OCI-LY7 (cell line): ENCODE measurements around the gene TRPM2. TPM values are rescaled to one million over a fixed set of nuclear protein-coding genes. Genes with fewer than 3 reads are reported as not detected.

ENCODE experiments used
- BruUV-seq: library from RNA; stranded (reverse); fragments of 400-500 nt; replicated peaks from 2 replicates; lab custom pipeline; 2021; lab: Mats Ljungman, UMichigan
- CTCF ChIA-PET: fragments of 300-600 bp; sonication (Branson Sonifier 250); formaldehyde crosslinking; loops from one replicate; lab custom pipeline; 2022; ENCODE audit warnings: antibody characterized with exemption; ENCODE audit not compliant: unreplicated experiment; lab: Charles Lee
- POLR2A ChIA-PET: fragments of 300-600 bp; sonication (Branson Sonifier 250); formaldehyde crosslinking; loops from one replicate; lab custom pipeline; 2022; ENCODE audit warnings: antibody characterized with exemption; lab: Charles Lee
- DNase-seq: peaks from one replicate; pipeline ENCODE4 v3.0.0-alpha.2; 2015; ENCODE audit warnings: low spot score
- H2AFZ ChIP-seq: fragments of 200-600 bp; sonication (generic), shearing (Covaris generic); 2 replicates; pipeline ENCODE4 v1.6.1; 2014; ENCODE audit warnings: mild to moderate bottlenecking, antibody characterized with exemption, low read length, moderate library complexity
- H3K27ac ChIP-seq: fragments of 200-600 bp; sonication (generic); 2 replicates; pipeline ENCODE4 v1.5.1; 2014; ENCODE audit warnings: mixed run types, low read depth, mild to moderate bottlenecking, moderate library complexity, low read length, inconsistent platforms; ENCODE audit not compliant: poor library complexity, severe bottlenecking
- H3K36me3 ChIP-seq: fragments of 200-600 bp; sonication (generic); 2 replicates; pipeline ENCODE4 v1.6.1; 2014; ENCODE audit warnings: mild to moderate bottlenecking, antibody characterized with exemption, low read length, moderate library complexity, mixed read lengths; ENCODE audit not compliant: insufficient read depth
- H3K4me1 ChIP-seq: fragments of 200-600 bp; sonication (generic); 2 replicates; pipeline ENCODE4 v1.5.1; 2014; ENCODE audit warnings: mild to moderate bottlenecking, low read length; ENCODE audit not compliant: insufficient read depth, poor library complexity, severe bottlenecking
- H3K4me2 ChIP-seq: fragments of 200-600 bp; sonication (generic); 2 replicates; pipeline ENCODE4 v1.6.1; 2014; ENCODE audit warnings: mild to moderate bottlenecking, low read length
- H3K4me3 ChIP-seq: fragments of 200-600 bp; sonication (generic); 2 replicates; pipeline ENCODE4 v1.5.1; 2014; ENCODE audit warnings: mild to moderate bottlenecking, low read depth, low read length; ENCODE audit not compliant: poor library complexity, severe bottlenecking
- H3K79me2 ChIP-seq: fragments of 200-600 bp; sonication (generic); 2 replicates; pipeline ENCODE4 v1.6.1; 2016; ENCODE audit warnings: low read depth, mild to moderate bottlenecking, low read length, moderate library complexity, mixed read lengths; ENCODE audit not compliant: insufficient read depth
- H3K9me2 ChIP-seq: fragments of 200-600 bp; sonication (generic); 2 replicates; pipeline ENCODE4 v1.6.1; 2016; ENCODE audit warnings: mild to moderate bottlenecking, low read length, mixed read lengths; ENCODE audit not compliant: insufficient read depth
- H3K9me3 ChIP-seq: fragments of 200-600 bp; sonication (generic); 2 replicates; pipeline ENCODE4 v1.6.1; 2014; ENCODE audit warnings: mild to moderate bottlenecking, mixed run types, low read length, mixed read lengths
- H4K20me1 ChIP-seq: fragments of 200-600 bp; sonication (generic); 2 replicates; pipeline ENCODE4 v1.6.1; 2014; ENCODE audit warnings: mild to moderate bottlenecking, antibody characterized with exemption, low read length, moderate library complexity, mixed read lengths; ENCODE audit not compliant: insufficient read depth
- CTCF ChIP-seq: fragments of 200-600 bp; sonication (generic); conservative IDR thresholded peaks from 2 replicates; pipeline ENCODE4 v1.5.1; 2014; ENCODE audit warnings: mild to moderate bottlenecking, antibody characterized with exemption, low read length, moderate library complexity, mixed read lengths
- EZH2phosphoT487 ChIP-seq: fragments of 200-600 bp; sonication (generic); IDR thresholded peaks from 2 replicates; pipeline ENCODE4 v1.6.1; 2018; ENCODE audit warnings: low read depth, borderline replicate concordance, mild to moderate bottlenecking, mixed run types, antibody characterized with exemption, low read length, moderate library complexity, mixed read lengths
- intact Hi-C: fragments of 100-400 bp; cut with micrococcal nuclease; formaldehyde crosslinking; loops from one replicate; pipeline ENCODE4 v1.10.0; 2022; ENCODE audit not compliant: unreplicated experiment
- total RNA-seq, 2 experiments: library from RNA; depleted of rRNA in 1 of 2; stranded (reverse); fragments of >200 nt in 1 of 2; shearing (Covaris generic) in 1 of 2; gene quantifications; 2 replicates each; pipeline ENCODE4 v1.2.3, GENCODE V29; 2014 to 2022

The TRPM2 gene
- total RNA-seq, 2 experiments from 2014 or later = 1.8 to 7.1 TPM

GRCh38 chr21:44455524-44456213 is 102.2 kb downstream of the TRPM2 start:
- POLR2A ChIA-PET = no interaction called here
- no TSS peak for BruUV-seq
- no peak overlapping the region for H3K27ac ChIP-seq
- intact Hi-C loops = no loop called here
- H3K4me3 ChIP-seq = no peak overlapping the region
- no peaks in the 10 kb centered on the region for H3K9me3 ChIP-seq
- no peak for DNase-seq
- CTCF ChIA-PET = no interaction called here
- no peaks in the 10 kb centered on the region for H4K20me1 ChIP-seq
- no peak for TF ChIP-seq EZH2phosphoT487
- TF ChIP-seq CTCF = no peak
- no peaks in the 10 kb centered on the region for H3K36me3 ChIP-seq
- no peaks in the 10 kb centered on the region for H3K4me1 ChIP-seq
- no peaks in the 10 kb centered on the region for H3K9me2 ChIP-seq
- no peak overlapping the region for H3K4me2 ChIP-seq
- H2AFZ ChIP-seq = no peak overlapping the region
- H3K79me2 ChIP-seq = no peaks in the 10 kb centered on the region

GRCh38 chr21:44456214-44456914 is 102.9 kb downstream of the TRPM2 start:
- Histone ChIP-seq H4K20me1 (no peaks in the 10 kb centered on the region), H3K4me3 (no peak overlapping the region), H2AFZ (no peak overlapping the region), H3K9me2 (no peaks in the 10 kb centered on the region), H3K27ac (no peak overlapping the region), H3K36me3 (no peaks in the 10 kb centered on the region), H3K9me3 (no peaks in the 10 kb centered on the region), H3K4me1 (no peaks in the 10 kb centered on the region), H3K79me2 (no peaks in the 10 kb centered on the region), H3K4me2 (no peak overlapping the region)
- DNase-seq = no peak
- no peak for TF ChIP-seq CTCF
- no peak for TF ChIP-seq EZH2phosphoT487
- POLR2A ChIA-PET = no interaction called here
- CTCF ChIA-PET = no interaction called here
- intact Hi-C loops = no loop called here
- BruUV-seq = no TSS peak
